Epithelial cell of esophagus (primary cell): ENCODE results near the gene CGB5.

Experiments used
- DNase-seq: peaks from one replicate; pipeline ENCODE4 v3.0.0; 2010; ENCODE audit warnings: low read depth
- H3K4me3 ChIP-seq: 2 replicates; pipeline ENCODE4 v1.5.1; 2011; ENCODE audit warnings: mild to moderate bottlenecking, low read length, control low read depth
- TF ChIP-seq, protein P1 (sequence below): IDR thresholded peaks from 2 replicates; pipeline ENCODE4 v1.5.1; 2011; ENCODE audit warnings: low read depth, mild to moderate bottlenecking, low read length, control low read depth, inconsistent platforms; ENCODE audit not compliant: insufficient read depth; ENCODE audit errors: missing control alignments

Gene CGB5

DNA sequence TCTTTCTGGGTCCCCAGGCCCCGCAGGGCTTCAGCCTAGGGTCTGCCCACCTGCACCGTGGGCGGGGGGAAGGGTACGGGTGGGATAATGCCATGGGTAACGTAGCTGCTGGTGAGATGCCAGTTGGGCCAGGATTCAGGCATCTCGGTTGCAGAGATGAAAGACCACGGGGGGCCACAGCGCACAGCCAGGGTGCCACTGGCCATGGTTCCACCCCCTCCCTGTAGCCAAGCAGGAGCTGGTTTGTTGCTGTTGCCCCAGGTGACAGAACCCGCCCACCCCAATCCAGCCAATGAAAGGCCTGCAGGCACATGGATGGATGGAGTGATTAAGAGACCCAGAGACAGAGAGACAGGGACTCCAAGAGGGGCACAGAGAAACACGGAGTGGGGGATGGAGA lies 14.9 kb downstream of the CGB5 start:
- peak; percentile 57 for DNase-seq
- no peak overlapping the region for H3K4me3 ChIP-seq
- TF ChIP-seq, protein P1, sequence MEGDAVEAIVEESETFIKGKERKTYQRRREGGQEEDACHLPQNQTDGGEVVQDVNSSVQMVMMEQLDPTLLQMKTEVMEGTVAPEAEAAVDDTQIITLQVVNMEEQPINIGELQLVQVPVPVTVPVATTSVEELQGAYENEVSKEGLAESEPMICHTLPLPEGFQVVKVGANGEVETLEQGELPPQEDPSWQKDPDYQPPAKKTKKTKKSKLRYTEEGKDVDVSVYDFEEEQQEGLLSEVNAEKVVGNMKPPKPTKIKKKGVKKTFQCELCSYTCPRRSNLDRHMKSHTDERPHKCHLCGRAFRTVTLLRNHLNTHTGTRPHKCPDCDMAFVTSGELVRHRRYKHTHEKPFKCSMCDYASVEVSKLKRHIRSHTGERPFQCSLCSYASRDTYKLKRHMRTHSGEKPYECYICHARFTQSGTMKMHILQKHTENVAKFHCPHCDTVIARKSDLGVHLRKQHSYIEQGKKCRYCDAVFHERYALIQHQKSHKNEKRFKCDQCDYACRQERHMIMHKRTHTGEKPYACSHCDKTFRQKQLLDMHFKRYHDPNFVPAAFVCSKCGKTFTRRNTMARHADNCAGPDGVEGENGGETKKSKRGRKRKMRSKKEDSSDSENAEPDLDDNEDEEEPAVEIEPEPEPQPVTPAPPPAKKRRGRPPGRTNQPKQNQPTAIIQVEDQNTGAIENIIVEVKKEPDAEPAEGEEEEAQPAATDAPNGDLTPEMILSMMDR, result no peak

GRCh38 chr19:49059053-49059452 lies 15.4 kb downstream of the CGB5 start:
- H3K4me3 ChIP-seq, result no peak overlapping the region
- TF ChIP-seq, protein P1, result no peak
- DNase-seq, result no peak

DNA sequence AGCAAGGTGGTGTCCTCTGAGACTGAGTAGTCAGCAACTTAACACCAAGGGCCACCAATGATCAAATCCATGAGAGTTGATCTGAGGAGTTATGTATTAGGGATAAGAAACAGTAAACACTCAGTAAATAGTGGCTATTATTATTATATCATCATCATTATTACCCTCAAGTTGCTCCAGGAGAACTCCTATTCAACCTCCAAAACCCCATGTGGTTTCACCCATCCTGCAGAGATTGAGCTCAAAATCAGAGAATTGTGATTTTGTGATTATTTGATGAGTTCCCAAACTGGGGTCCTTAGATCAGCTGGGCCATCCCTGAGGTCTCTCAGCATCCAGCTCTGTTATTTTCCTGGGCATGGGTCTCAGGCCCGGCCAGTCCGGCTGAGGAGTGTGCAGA lies 17.4 kb downstream of the CGB5 start:
- H3K4me3 ChIP-seq, result no peak overlapping the region
- TF ChIP-seq, protein P1, result no peak
- no peak for DNase-seq

- H3K4me3 ChIP-seq, result no peak overlapping the region
- DNase-seq, result no peak
- TF ChIP-seq, protein P1, result no peak
Measured at GRCh38 chr19:49061445-49061844, 17.8 kb downstream of the CGB5 start.

- peak; percentile 87 for DNase-seq
- TF ChIP-seq, protein P1, result no peak
- peak overlapping the region; percentile 73 for H3K4me3 ChIP-seq
Measured at GRCh38 chr19:49064029-49064629, 20.5 kb downstream of the CGB5 start.

DNA sequence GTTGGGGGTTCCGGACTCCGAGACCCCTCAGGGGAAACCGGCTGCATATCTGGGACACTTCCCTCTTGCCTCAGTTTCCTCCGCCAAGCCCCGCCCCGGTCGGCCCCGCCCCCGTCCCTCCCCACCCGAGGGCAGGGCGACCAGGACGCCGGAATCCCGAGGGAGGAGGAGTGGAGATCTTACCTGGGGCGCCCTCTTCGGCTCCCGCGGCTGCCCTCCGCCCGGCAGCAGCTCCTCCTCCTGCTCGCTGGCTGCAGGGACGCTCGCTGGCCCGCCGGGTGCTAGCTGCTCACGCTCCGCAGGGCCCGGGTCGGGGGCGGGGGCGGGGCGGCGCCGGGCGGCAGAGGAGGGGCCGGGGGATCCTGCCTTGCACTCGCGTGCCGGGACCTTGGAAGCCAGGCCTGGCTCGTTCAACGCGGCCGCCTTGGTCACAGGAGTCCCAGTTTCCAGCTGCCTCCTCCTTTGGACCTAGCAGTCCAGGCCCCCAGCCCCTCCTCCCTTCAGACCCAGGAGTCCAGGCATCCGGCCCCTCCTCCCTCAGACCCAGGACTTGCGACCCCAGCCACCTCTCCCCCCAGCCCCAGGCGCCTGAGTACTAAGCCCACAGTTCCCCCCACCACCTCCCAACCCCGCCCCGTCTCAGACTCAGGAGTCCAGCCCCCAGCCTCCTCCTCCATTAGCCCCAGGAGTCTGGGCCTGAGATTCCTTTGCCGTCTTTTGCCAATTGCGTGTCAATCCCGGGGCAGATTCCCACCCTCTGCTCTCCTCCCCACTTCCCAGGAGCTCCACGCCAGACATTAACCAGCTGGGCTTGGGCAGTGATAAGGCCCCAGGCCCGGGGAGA lies 21.3 kb downstream of the CGB5 start, which contains the start of gene NTF4:
Gene NTF4 (minus strand): TSS at position 51 of the 844 bp plus-strand sequence. CDS start 2,821 bp downstream, outside the sequence.
- peak within 1 kb of the TSS; percentile 73 for H3K4me3 ChIP-seq
- TF ChIP-seq, protein P1, result no peak
- peak; percentile 69 for DNase-seq
